ENCODE data around the gene CALM3.

CALM3 gene

GRCh38 chr19:46606019-46606418 lies 4.9 kb downstream of the CALM3 start:
- TF ChIP-seq, protein P1, sequence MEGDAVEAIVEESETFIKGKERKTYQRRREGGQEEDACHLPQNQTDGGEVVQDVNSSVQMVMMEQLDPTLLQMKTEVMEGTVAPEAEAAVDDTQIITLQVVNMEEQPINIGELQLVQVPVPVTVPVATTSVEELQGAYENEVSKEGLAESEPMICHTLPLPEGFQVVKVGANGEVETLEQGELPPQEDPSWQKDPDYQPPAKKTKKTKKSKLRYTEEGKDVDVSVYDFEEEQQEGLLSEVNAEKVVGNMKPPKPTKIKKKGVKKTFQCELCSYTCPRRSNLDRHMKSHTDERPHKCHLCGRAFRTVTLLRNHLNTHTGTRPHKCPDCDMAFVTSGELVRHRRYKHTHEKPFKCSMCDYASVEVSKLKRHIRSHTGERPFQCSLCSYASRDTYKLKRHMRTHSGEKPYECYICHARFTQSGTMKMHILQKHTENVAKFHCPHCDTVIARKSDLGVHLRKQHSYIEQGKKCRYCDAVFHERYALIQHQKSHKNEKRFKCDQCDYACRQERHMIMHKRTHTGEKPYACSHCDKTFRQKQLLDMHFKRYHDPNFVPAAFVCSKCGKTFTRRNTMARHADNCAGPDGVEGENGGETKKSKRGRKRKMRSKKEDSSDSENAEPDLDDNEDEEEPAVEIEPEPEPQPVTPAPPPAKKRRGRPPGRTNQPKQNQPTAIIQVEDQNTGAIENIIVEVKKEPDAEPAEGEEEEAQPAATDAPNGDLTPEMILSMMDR (IDR thresholded peaks at IDR 0.05; ENCODE audit: low read length, missing control alignments), result no peak
- H3K4me3 ChIP-seq (replicated peaks; ENCODE audit: low read depth, low read length), result no peak overlapping the region
- no peak for DNase-seq (ENCODE audit: low read depth)

DNA sequence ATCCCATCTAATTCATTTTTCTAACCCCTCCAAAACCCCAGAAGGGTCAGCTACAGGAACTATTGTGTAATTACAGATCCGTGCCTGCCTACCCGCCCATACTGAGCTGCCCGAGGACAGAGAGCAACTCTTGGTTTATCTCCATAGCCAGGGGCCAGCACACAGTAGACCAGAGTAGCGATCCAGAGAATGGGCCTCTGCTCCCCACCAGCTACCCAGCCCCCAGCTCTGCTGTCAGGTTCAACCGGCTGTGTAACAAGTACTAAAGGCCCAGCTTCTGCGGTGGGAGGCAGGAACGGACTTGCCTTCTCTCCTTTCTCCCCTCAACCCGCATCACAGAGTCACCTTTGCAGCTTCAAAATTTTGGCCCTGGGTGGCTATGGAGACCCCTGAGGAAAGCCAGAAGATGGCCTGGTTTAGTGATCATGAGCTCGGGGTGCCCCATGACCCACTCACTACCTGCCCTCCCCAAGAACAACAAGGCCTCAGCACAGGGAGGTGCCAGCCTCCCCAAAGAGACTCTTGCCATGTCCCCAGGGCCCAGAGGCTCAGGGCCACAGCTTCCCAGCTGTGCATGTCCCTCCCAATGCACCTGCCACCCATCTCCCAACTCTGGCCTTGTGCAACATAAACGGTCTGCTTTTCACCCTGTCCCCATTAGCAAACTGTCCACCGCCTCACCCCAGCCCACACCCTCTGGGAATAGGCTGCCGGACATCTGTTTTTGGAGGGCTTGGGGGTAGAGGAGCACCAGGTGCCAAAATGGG lies 5.7 kb downstream of the CALM3 start:
- DNase-seq (ENCODE audit: low read depth), result no peak
- TF ChIP-seq, protein P1 (IDR thresholded peaks at IDR 0.05; ENCODE audit: low read length, missing control alignments), result no peak
- no peak overlapping the region for H3K4me3 ChIP-seq (replicated peaks; ENCODE audit: low read depth, low read length)

- H3K4me3 ChIP-seq (replicated peaks; ENCODE audit: low read depth, low read length), result no peak overlapping the region
- TF ChIP-seq, protein P1 (IDR thresholded peaks at IDR 0.05; ENCODE audit: low read length, missing control alignments), result no peak
- no peak for DNase-seq (ENCODE audit: low read depth)
Observed at GRCh38 chr19:46607448-46607841, 6.3 kb downstream of the CALM3 start.

DNA sequence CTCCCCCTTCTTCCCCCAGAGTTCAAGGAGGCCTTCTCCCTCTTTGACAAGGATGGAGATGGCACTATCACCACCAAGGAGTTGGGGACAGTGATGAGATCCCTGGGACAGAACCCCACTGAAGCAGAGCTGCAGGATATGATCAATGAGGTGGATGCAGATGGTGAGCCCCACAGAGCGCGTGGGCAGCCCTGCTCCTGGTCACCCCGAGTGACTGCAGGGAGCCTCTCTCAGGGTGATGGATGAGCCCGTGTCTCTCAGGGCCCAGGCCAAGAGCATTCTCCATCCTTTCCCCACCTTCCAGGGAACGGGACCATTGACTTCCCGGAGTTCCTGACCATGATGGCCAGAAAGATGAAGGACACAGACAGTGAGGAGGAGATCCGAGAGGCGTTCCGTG lies 7.0 kb downstream of the CALM3 start:
- TF ChIP-seq, protein P1 (IDR thresholded peaks at IDR 0.05; ENCODE audit: low read length, missing control alignments), result no peak
- no peak overlapping the region for H3K4me3 ChIP-seq (replicated peaks; ENCODE audit: low read depth, low read length)
- DNase-seq (ENCODE audit: low read depth), result no peak

DNA sequence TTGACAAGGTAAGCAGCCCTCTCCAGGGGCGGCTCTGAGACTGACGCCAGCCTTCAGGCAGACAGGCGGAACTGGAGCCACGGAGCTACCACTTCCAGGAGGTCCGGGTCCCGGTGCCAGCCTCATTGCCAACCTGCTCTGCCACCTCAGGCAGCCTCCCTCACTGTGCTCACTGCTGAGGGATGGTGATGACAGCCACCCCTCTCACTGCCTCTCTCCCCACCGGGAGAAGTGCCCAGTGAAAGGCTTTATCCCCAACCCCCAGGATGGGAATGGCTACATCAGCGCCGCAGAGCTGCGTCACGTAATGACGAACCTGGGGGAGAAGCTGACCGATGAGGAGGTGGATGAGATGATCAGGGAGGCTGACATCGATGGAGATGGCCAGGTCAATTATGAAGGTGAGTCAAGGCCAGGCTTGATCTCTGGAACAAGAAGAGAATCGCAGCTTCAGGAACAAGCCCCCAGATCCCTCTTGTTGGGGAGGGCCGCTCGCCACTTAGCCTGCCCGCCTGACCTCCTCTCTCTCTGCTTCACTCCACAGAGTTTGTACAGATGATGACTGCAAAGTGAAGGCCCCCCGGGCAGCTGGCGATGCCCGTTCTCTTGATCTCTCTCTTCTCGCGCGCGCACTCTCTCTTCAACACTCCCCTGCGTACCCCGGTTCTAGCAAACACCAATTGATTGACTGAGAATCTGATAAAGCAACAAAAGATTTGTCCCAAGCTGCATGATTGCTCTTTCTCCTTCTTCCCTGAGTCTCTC lies 7.6 kb downstream of the CALM3 start:
- no peak for DNase-seq (ENCODE audit: low read depth)
- H3K4me3 ChIP-seq (replicated peaks; ENCODE audit: low read depth, low read length), result no peak overlapping the region
- TF ChIP-seq, protein P1 (IDR thresholded peaks at IDR 0.05; ENCODE audit: low read length, missing control alignments), result no peak

DNA sequence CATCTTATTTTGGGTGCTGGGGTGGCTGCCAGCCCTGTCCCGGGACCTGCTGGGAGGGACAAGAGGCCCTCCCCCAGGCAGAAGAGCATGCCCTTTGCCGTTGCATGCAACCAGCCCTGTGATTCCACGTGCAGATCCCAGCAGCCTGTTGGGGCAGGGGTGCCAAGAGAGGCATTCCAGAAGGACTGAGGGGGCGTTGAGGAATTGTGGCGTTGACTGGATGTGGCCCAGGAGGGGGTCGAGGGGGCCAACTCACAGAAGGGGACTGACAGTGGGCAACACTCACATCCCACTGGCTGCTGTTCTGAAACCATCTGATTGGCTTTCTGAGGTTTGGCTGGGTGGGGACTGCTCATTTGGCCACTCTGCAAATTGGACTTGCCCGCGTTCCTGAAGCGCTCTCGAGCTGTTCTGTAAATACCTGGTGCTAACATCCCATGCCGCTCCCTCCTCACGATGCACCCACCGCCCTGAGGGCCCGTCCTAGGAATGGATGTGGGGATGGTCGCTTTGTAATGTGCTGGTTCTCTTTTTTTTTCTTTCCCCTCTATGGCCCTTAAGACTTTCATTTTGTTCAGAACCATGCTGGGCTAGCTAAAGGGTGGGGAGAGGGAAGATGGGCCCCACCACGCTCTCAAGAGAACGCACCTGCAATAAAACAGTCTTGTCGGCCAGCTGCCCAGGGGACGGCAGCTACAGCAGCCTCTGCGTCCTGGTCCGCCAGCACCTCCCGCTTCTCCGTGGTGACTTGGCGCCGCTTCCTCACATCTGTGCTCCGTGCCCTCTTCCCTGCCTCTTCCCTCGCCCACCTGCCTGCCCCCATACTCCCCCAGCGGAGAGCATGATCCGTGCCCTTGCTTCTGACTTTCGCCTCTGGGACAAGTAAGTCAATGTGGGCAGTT lies 8.6 kb downstream of the CALM3 start:
- H3K4me3 ChIP-seq (replicated peaks; ENCODE audit: low read depth, low read length), result no peak overlapping the region

More for the DNA sequence above, 8.6 kb downstream of the CALM3 start:
- TF ChIP-seq, protein P1 (IDR thresholded peaks at IDR 0.05; ENCODE audit: low read length, missing control alignments), result no peak
- DNase-seq (ENCODE audit: low read depth), result no peak

Measured in fibroblast of pulmonary artery (primary cell).